ENCODE results near the gene FAM120AOS.
A peak's percentile ranks its signal among the peaks of the same experiment; 100 is the strongest.

FAM120AOS gene

GRCh38 chr9:93453047-93453914 is at the start of gene FAM120AOS:
TSS of gene FAM120AOS (minus strand) at chr9:93453581. CDS start at chr9:93452709, 872 bp downstream.
- DNase-seq, result peak; percentile 80

- no peak for DNase-seq
Measured at GRCh38 chr9:93501406-93501805, 48.0 kb upstream of the FAM120AOS start.

- no peak for DNase-seq
Measured at GRCh38 chr9:93500571-93501298, 47.4 kb upstream of the FAM120AOS start.

GRCh38 chr9:93496285-93496684 is 42.9 kb upstream of the FAM120AOS start:
- no peak for DNase-seq

- no peak for DNase-seq
Measured at GRCh38 chr9:93493949-93494348, 40.6 kb upstream of the FAM120AOS start.

GRCh38 chr9:93492327-93492726 is 38.9 kb upstream of the FAM120AOS start:
- DNase-seq, result no peak

GRCh38 chr9:93491593-93492232 is 38.3 kb upstream of the FAM120AOS start:
- no peak for DNase-seq

GRCh38 chr9:93488244-93488643 is 34.9 kb upstream of the FAM120AOS start:
- DNase-seq, result no peak

- no peak for DNase-seq
Measured at GRCh38 chr9:93486268-93486667, 32.9 kb upstream of the FAM120AOS start.

- no peak for DNase-seq
Measured at GRCh38 chr9:93483497-93483896, 30.1 kb upstream of the FAM120AOS start.

- no peak for DNase-seq
Measured at GRCh38 chr9:93480728-93481324, 27.4 kb upstream of the FAM120AOS start.

GRCh38 chr9:93480262-93480661 is 26.9 kb upstream of the FAM120AOS start:
- DNase-seq, result no peak

- DNase-seq, result no peak
Measured at GRCh38 chr9:93479726-93480125, 26.3 kb upstream of the FAM120AOS start.

- DNase-seq, result no peak
Measured at GRCh38 chr9:93477397-93477796, 24.0 kb upstream of the FAM120AOS start.

GRCh38 chr9:93476924-93477323 is 23.5 kb upstream of the FAM120AOS start:
- DNase-seq, result no peak

GRCh38 chr9:93475856-93476255 is 22.5 kb upstream of the FAM120AOS start:
- DNase-seq, result no peak

GRCh38 chr9:93475108-93475507 is 21.7 kb upstream of the FAM120AOS start:
- DNase-seq, result no peak

GRCh38 chr9:93473411-93473810 is 20.0 kb upstream of the FAM120AOS start:
- DNase-seq, result no peak

GRCh38 chr9:93471124-93471523 is 17.7 kb upstream of the FAM120AOS start:
- DNase-seq, result no peak

- no peak for DNase-seq
Measured at GRCh38 chr9:93470391-93470790, 17.0 kb upstream of the FAM120AOS start.

GRCh38 chr9:93468763-93469456 is 15.5 kb upstream of the FAM120AOS start:
- DNase-seq, result no peak

- DNase-seq, result no peak
Measured at GRCh38 chr9:93467462-93467861, 14.1 kb upstream of the FAM120AOS start.

GRCh38 chr9:93467062-93467416 is 13.7 kb upstream of the FAM120AOS start:
- no peak for DNase-seq
